Loucy (cell line): Measurements from ENCODE around the gene TMCC2.

ENCODE experiments used
- EZH2phosphoT487 ChIP-seq: fragments of 200-600 bp; IDR thresholded peaks from 2 replicates; pipeline ENCODE4 v1.6.1; 2018; ENCODE audit warnings: antibody characterized with exemption, mild to moderate bottlenecking, moderate library complexity, borderline replicate concordance
- TF ChIP-seq, protein P1 (sequence below): fragments of 200-600 bp; sonication (generic); conservative IDR thresholded peaks from 2 replicates; pipeline ENCODE4 v1.5.1; 2014; ENCODE audit warnings: mild to moderate bottlenecking, antibody characterized with exemption, low read length

DNA sequence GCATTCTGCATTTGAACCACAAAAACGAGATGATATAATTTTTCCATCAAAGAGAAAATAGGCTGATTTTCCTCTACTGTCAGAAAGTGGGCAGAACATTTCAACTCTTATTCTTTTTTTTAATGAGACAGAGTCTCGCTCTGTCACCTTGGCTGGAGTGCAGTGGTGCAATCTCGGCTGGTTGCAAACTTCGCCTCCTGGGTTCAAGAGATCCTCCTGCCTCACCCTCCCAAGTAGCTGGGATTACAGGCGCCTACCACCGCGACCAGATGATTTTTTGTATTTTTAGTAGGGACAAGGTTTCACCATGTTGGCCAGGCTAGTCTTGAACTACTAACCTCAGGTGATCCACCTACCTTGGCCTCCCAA is 27.8 kb upstream of the TMCC2 start:
- TF ChIP-seq, protein P1, sequence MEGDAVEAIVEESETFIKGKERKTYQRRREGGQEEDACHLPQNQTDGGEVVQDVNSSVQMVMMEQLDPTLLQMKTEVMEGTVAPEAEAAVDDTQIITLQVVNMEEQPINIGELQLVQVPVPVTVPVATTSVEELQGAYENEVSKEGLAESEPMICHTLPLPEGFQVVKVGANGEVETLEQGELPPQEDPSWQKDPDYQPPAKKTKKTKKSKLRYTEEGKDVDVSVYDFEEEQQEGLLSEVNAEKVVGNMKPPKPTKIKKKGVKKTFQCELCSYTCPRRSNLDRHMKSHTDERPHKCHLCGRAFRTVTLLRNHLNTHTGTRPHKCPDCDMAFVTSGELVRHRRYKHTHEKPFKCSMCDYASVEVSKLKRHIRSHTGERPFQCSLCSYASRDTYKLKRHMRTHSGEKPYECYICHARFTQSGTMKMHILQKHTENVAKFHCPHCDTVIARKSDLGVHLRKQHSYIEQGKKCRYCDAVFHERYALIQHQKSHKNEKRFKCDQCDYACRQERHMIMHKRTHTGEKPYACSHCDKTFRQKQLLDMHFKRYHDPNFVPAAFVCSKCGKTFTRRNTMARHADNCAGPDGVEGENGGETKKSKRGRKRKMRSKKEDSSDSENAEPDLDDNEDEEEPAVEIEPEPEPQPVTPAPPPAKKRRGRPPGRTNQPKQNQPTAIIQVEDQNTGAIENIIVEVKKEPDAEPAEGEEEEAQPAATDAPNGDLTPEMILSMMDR: no peak
- TF ChIP-seq EZH2phosphoT487: no peak
